Fibroblast of lung (primary cell): Measurements from ENCODE around the gene DNAI1. TPM values are rescaled to one million over a fixed set of nuclear protein-coding genes. Genes with fewer than 3 reads are reported as not detected.

ENCODE experiments used
- DNase-seq, 2 donors: peaks; one replicate each; pipeline versions ENCODE4 v3.0.0 to v3.0.0-alpha.2; 2010; ENCODE audit warnings: low read depth in 2 of 2
- H2AFZ ChIP-seq: 2 replicates; pipeline ENCODE4 v1.5.1; 2012; ENCODE audit warnings: low read length, control low read depth, inconsistent platforms
- H3K27ac ChIP-seq: 2 replicates; pipeline ENCODE4 v1.5.1; 2011; ENCODE audit warnings: low read length, control low read depth; ENCODE audit not compliant: insufficient read depth
- H3K27me3 ChIP-seq: 2 replicates; pipeline ENCODE4 v1.5.1; 2011; ENCODE audit warnings: mild to moderate bottlenecking, low read length; ENCODE audit not compliant: control insufficient read depth, insufficient read depth
- H3K36me3 ChIP-seq: 2 replicates; pipeline ENCODE4 v1.5.1; 2011; ENCODE audit warnings: low read length; ENCODE audit not compliant: control insufficient read depth, insufficient read depth
- H3K4me1 ChIP-seq: 2 replicates; pipeline ENCODE4 v1.5.1; 2011; ENCODE audit warnings: low read length; ENCODE audit not compliant: control insufficient read depth, insufficient read depth; ENCODE audit errors: extremely low read depth
- H3K4me2 ChIP-seq: 2 replicates; pipeline ENCODE4 v1.5.1; 2011; ENCODE audit warnings: low read length, control low read depth; ENCODE audit not compliant: insufficient read depth; ENCODE audit errors: extremely low read depth
- H3K4me3 ChIP-seq, 4 experiments: fragments of 200-600 bp in 1 of 4; sonication (generic) in 1 of 4; replicated peaks in 1 of 4; 2 replicates each; pipeline ENCODE4 v1.5.1; 2011 to 2016; ENCODE audit warnings: low read length in 4 of 4, low read depth in 3 of 4, mild to moderate bottlenecking in 3 of 4, control low read depth in 2 of 4, inconsistent platforms in 1 of 4, mixed read lengths in 1 of 4; ENCODE audit not compliant: insufficient read depth in 1 of 4; ENCODE audit errors: control extremely low read depth in 1 of 4
- H3K79me2 ChIP-seq: 2 replicates; pipeline ENCODE4 v1.5.1; 2012; ENCODE audit warnings: mild to moderate bottlenecking, low read length, inconsistent platforms; ENCODE audit not compliant: control insufficient read depth, insufficient read depth
- H3K9ac ChIP-seq: 2 replicates; pipeline ENCODE4 v1.5.1; 2011; ENCODE audit warnings: mild to moderate bottlenecking, low read length, control low read depth; ENCODE audit not compliant: insufficient read depth
- H3K9me3 ChIP-seq: 2 replicates; pipeline ENCODE4 v1.5.1; 2012; ENCODE audit warnings: low read depth, low read length; ENCODE audit not compliant: control insufficient read depth, insufficient read depth
- H4K20me1 ChIP-seq: 2 replicates; pipeline ENCODE4 v1.5.1; 2011; ENCODE audit warnings: low read length; ENCODE audit not compliant: control insufficient read depth, insufficient read depth; ENCODE audit errors: extremely low read depth
- EZH2 ChIP-seq: IDR thresholded peaks from 2 replicates; pipeline ENCODE4 v1.5.1; 2012; ENCODE audit warnings: low read length, control low read depth, mild to moderate bottlenecking; ENCODE audit errors: missing control alignments
- polyA plus RNA-seq, 2 donors: library from polyadenylated mRNA; depleted of rRNA in 1 of 2; stranded (reverse) in 1 of 2; unstranded in 1 of 2; fragments of >200 nt; gene quantifications; 2 replicates each; pipeline ENCODE4 v1.2.1, GENCODE V29; 2011 to 2012; ENCODE audit warnings: missing spikeins in 1 of 2
- total RNA-seq: library from RNA; depleted of rRNA; stranded (reverse); fragments of >200 nt; gene quantifications from 2 replicates; pipeline ENCODE4 v1.2.1, GENCODE V29; 2014
- TF ChIP-seq, protein P1 (sequence below), 2 donors: IDR thresholded peaks in 1 of 2; conservative IDR thresholded peaks in 1 of 2; 1 replicate in 1 of 2; 2 replicates in 1 of 2; pipeline ENCODE4 v1.5.1; 2011 to 2012; ENCODE audit warnings: low read length in 2 of 2, control low read depth in 1 of 2, inconsistent platforms in 1 of 2, low read depth in 1 of 2, mild to moderate bottlenecking in 1 of 2

DNAI1 gene
- total and polyA plus RNA-seq, 2 donors (not counting 1 experiment from before 2014, with no cell fraction given), result not detected

DNA sequence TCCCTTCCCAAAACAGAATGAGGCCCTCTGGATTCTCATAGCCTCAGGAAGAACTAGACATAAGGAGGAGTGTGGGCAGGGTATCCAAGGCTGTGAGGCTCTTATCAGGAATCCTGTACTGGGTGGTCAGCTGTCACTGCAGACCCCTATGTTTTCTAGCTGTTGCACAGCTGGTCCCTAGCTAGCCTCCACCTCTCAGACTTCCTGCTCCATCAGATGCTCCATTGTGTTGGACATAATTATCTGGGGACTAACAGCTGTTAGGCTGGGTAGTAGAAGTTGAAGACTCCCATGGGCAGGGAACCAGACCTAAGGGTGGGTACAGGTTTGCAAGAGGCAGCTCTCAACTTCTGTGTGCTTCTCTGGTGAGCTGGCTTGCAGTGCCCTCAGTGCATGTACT lies 18.6 kb upstream of the DNAI1 start:
- H3K79me2 ChIP-seq, result no peaks in the 10 kb centered on the region
- peaks cover 2% of the 10 kb centered on the region for H4K20me1 ChIP-seq
- H3K4me2 ChIP-seq, result no peak overlapping the region
- no peak for DNase-seq
- no peaks in the 10 kb centered on the region for H3K27me3 ChIP-seq
- H3K4me1 ChIP-seq, result no peaks in the 10 kb centered on the region
- H2AFZ ChIP-seq, result no peak overlapping the region
- no peaks in the 10 kb centered on the region for H3K9me3 ChIP-seq
- H3K27ac ChIP-seq, result no peak overlapping the region
- no peak overlapping the region for H3K9ac ChIP-seq
- no peaks in the 10 kb centered on the region for H3K36me3 ChIP-seq
- no peak for TF ChIP-seq EZH2
- TF ChIP-seq, protein P1, sequence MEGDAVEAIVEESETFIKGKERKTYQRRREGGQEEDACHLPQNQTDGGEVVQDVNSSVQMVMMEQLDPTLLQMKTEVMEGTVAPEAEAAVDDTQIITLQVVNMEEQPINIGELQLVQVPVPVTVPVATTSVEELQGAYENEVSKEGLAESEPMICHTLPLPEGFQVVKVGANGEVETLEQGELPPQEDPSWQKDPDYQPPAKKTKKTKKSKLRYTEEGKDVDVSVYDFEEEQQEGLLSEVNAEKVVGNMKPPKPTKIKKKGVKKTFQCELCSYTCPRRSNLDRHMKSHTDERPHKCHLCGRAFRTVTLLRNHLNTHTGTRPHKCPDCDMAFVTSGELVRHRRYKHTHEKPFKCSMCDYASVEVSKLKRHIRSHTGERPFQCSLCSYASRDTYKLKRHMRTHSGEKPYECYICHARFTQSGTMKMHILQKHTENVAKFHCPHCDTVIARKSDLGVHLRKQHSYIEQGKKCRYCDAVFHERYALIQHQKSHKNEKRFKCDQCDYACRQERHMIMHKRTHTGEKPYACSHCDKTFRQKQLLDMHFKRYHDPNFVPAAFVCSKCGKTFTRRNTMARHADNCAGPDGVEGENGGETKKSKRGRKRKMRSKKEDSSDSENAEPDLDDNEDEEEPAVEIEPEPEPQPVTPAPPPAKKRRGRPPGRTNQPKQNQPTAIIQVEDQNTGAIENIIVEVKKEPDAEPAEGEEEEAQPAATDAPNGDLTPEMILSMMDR (conservative IDR thresholded peaks at IDR 0.05 in 1 of 2, IDR thresholded peaks at IDR 0.05 in 1 of 2; ENCODE audit: low read depth in 1 of 2, low read length in 2 of 2), result no peak
- H3K4me3 ChIP-seq, result no peak overlapping the region

DNA sequence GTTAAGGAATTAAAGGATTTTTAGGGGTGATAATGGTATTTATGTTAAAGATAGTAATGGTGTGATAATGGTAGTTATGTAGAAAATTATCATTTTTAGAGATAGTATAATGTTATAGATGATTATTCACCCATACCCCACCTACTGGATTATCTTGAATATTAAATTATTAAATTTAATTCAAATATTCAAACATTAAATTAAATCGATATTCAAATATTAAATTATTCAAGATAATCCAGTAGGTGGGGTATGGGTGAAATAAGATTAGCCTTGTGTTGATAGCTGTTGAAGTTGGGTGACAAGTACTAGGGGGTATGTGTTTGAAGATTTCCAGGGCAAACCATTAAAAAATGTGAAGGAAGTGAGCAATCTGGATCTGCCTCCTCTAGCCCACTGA lies 15.8 kb upstream of the DNAI1 start:
- no peak overlapping the region for H3K27ac ChIP-seq
- no peak for TF ChIP-seq EZH2
- TF ChIP-seq, protein P1 (conservative IDR thresholded peaks at IDR 0.05 in 1 of 2, IDR thresholded peaks at IDR 0.05 in 1 of 2; ENCODE audit: low read depth in 1 of 2, low read length in 2 of 2), result no peak
- H2AFZ ChIP-seq, result no peak overlapping the region
- no peaks in the 10 kb centered on the region for H3K79me2 ChIP-seq
- H3K9me3 ChIP-seq, result no peaks in the 10 kb centered on the region
- no peaks in the 10 kb centered on the region for H3K4me1 ChIP-seq
- H3K36me3 ChIP-seq, result no peaks in the 10 kb centered on the region
- no peak overlapping the region for H3K4me3 ChIP-seq
- H3K4me2 ChIP-seq, result no peak overlapping the region
- no peak for DNase-seq
- no peak overlapping the region for H3K9ac ChIP-seq
- H4K20me1 ChIP-seq, result peaks cover 5% of the 10 kb centered on the region
- no peaks in the 10 kb centered on the region for H3K27me3 ChIP-seq

DNA sequence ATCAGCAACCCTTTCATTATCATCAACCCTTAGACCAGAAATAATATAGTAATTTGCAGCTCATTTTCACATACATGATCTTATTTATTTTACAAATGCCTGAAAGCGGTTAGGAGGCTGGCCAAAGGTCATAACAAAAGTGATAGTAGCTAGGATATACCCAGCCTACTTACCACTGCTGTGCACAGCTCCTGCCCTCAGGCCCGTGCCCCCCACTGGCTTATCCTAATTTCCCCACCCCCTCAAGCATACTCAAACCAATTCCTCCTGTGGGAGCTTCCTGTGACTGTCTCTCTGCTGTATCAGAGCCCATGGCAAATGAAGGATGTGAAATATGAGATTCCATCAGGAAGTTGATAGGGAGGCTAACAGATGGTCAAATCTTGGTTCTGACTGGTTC lies 15.1 kb upstream of the DNAI1 start:
- peaks cover 5% of the 10 kb centered on the region for H4K20me1 ChIP-seq
- H3K4me3 ChIP-seq, result no peak overlapping the region
- no peak overlapping the region for H3K9ac ChIP-seq
- DNase-seq, result no peak
- no peaks in the 10 kb centered on the region for H3K4me1 ChIP-seq
- H2AFZ ChIP-seq, result no peak overlapping the region
- H3K9me3 ChIP-seq, result no peaks in the 10 kb centered on the region
- H3K4me2 ChIP-seq, result no peak overlapping the region
- TF ChIP-seq, protein P1 (conservative IDR thresholded peaks at IDR 0.05 in 1 of 2, IDR thresholded peaks at IDR 0.05 in 1 of 2; ENCODE audit: low read depth in 1 of 2, low read length in 2 of 2), result no peak
- TF ChIP-seq EZH2, result no peak
- H3K79me2 ChIP-seq, result no peaks in the 10 kb centered on the region
- no peak overlapping the region for H3K27ac ChIP-seq
- no peaks in the 10 kb centered on the region for H3K36me3 ChIP-seq
- no peaks in the 10 kb centered on the region for H3K27me3 ChIP-seq
